ENCODE data around the gene GABRA4. TPM values are rescaled to one million over a fixed set of nuclear protein-coding genes. Genes with fewer than 3 reads are reported as not detected.

The GABRA4 gene
- total and polyA plus RNA-seq, 2 donors (not counting 1 experiment from before 2014, with no cell fraction given), result not detected

DNA sequence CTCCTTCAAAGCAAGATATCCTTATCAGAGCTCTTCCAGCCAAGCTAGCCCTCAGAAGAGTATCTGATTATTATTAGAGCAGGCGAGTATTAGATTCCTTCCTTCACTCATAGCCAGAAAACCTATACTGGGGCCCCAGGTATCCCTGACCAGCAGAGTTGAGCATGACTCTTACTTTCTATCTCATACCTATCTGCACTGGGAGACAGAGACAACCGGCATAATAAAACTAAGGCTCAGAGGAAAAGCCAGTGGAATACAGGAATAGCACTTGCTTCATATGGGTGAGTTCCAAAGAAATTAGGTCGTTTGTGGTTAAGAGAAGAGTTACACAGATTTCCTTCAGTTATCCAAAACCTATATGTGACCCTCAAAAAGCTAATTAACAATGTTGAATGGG lies 42.6 kb downstream of the GABRA4 start:
- H3K27ac ChIP-seq (ENCODE audit: insufficient read depth, low read length), result no peak overlapping the region
- peak in 1 of 2 donors; percentile 21 for DNase-seq (ENCODE audit: low read depth in 2 of 2)
- no peaks in the 10 kb centered on the region for H4K20me1 ChIP-seq (ENCODE audit: control insufficient read depth, extremely low read depth, insufficient read depth, low read length)
- no peaks in the 10 kb centered on the region for H3K36me3 ChIP-seq (ENCODE audit: control insufficient read depth, insufficient read depth, low read length)
- H3K27me3 ChIP-seq (ENCODE audit: control insufficient read depth, insufficient read depth, low read length), result no peaks in the 10 kb centered on the region
- H3K9ac ChIP-seq (ENCODE audit: insufficient read depth, low read length), result no peak overlapping the region
- H3K4me3 ChIP-seq (replicated peaks in 1 of 4; ENCODE audit: control extremely low read depth in 1 of 4, insufficient read depth in 1 of 4, low read depth in 3 of 4, low read length in 4 of 4), result no peak overlapping the region
- no peak overlapping the region for H3K4me2 ChIP-seq (ENCODE audit: extremely low read depth, insufficient read depth, low read length)
- H2AFZ ChIP-seq (ENCODE audit: low read length), result no peak overlapping the region
- TF ChIP-seq EZH2 (IDR thresholded peaks at IDR 0.05; ENCODE audit: low read length, missing control alignments), result no peak
- TF ChIP-seq, protein P1, sequence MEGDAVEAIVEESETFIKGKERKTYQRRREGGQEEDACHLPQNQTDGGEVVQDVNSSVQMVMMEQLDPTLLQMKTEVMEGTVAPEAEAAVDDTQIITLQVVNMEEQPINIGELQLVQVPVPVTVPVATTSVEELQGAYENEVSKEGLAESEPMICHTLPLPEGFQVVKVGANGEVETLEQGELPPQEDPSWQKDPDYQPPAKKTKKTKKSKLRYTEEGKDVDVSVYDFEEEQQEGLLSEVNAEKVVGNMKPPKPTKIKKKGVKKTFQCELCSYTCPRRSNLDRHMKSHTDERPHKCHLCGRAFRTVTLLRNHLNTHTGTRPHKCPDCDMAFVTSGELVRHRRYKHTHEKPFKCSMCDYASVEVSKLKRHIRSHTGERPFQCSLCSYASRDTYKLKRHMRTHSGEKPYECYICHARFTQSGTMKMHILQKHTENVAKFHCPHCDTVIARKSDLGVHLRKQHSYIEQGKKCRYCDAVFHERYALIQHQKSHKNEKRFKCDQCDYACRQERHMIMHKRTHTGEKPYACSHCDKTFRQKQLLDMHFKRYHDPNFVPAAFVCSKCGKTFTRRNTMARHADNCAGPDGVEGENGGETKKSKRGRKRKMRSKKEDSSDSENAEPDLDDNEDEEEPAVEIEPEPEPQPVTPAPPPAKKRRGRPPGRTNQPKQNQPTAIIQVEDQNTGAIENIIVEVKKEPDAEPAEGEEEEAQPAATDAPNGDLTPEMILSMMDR (conservative IDR thresholded peaks at IDR 0.05 in 1 of 2, IDR thresholded peaks at IDR 0.05 in 1 of 2; ENCODE audit: low read depth in 1 of 2, low read length in 2 of 2), result no peak
- no peaks in the 10 kb centered on the region for H3K9me3 ChIP-seq (ENCODE audit: control insufficient read depth, insufficient read depth, low read depth, low read length)
- no peaks in the 10 kb centered on the region for H3K4me1 ChIP-seq (ENCODE audit: control insufficient read depth, extremely low read depth, insufficient read depth, low read length)
- H3K79me2 ChIP-seq (ENCODE audit: control insufficient read depth, insufficient read depth, low read length), result no peaks in the 10 kb centered on the region

DNA sequence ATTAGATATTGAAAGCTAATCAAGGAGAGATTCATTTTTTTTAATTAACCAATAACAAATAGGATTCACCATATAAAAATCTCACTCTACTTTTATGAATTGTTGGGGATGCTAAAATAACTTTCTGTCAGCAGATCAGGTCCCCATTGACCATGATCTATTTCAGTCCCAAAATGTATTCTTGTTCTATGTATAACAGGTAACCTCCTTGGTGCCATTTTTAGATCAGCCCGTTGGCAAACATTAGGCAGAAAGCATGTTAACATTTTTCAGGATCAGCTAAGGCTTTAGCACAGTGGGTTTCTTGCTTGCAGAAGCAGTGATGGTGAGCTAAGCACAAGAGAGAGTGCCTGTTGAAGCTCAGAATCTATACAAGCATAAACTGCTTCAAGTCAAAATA lies 43.6 kb downstream of the GABRA4 start:
- no peak overlapping the region for H3K4me3 ChIP-seq (replicated peaks in 1 of 4; ENCODE audit: control extremely low read depth in 1 of 4, insufficient read depth in 1 of 4, low read depth in 3 of 4, low read length in 4 of 4)
- H3K4me2 ChIP-seq (ENCODE audit: extremely low read depth, insufficient read depth, low read length), result no peak overlapping the region
- DNase-seq (ENCODE audit: low read depth in 2 of 2), result no peak
- no peaks in the 10 kb centered on the region for H3K36me3 ChIP-seq (ENCODE audit: control insufficient read depth, insufficient read depth, low read length)
- H3K27ac ChIP-seq (ENCODE audit: insufficient read depth, low read length), result no peak overlapping the region
- H2AFZ ChIP-seq (ENCODE audit: low read length), result no peak overlapping the region
- no peaks in the 10 kb centered on the region for H3K4me1 ChIP-seq (ENCODE audit: control insufficient read depth, extremely low read depth, insufficient read depth, low read length)
- no peak for TF ChIP-seq EZH2 (IDR thresholded peaks at IDR 0.05; ENCODE audit: low read length, missing control alignments)
- TF ChIP-seq, protein P1 (conservative IDR thresholded peaks at IDR 0.05 in 1 of 2, IDR thresholded peaks at IDR 0.05 in 1 of 2; ENCODE audit: low read depth in 1 of 2, low read length in 2 of 2), result no peak
- H3K9ac ChIP-seq (ENCODE audit: insufficient read depth, low read length), result no peak overlapping the region
- no peaks in the 10 kb centered on the region for H3K27me3 ChIP-seq (ENCODE audit: control insufficient read depth, insufficient read depth, low read length)
- no peaks in the 10 kb centered on the region for H3K79me2 ChIP-seq (ENCODE audit: control insufficient read depth, insufficient read depth, low read length)
- no peaks in the 10 kb centered on the region for H3K9me3 ChIP-seq (ENCODE audit: control insufficient read depth, insufficient read depth, low read depth, low read length)
- H4K20me1 ChIP-seq (ENCODE audit: control insufficient read depth, extremely low read depth, insufficient read depth, low read length), result no peaks in the 10 kb centered on the region

DNA sequence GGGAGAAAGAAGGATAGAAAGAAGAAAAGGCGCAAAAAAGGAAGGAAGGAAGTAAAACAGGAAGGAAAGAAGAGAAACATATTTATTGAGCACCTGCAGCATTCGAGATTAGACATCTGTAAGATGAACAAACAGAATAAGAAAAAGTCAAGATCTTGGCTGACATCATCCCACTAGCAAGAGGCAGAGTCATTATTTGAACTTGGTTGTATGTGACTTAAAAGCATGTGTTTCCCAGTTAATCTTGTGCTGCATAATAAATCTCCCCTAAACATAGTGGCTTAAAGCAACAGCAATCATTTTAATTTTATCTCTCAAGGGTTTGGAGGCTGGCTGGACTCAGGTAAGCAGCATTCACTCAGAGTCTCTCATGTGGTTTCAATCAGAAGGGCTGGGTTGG lies 45.8 kb downstream of the GABRA4 start:
- no peak for TF ChIP-seq EZH2 (IDR thresholded peaks at IDR 0.05; ENCODE audit: low read length, missing control alignments)
- TF ChIP-seq, protein P1 (conservative IDR thresholded peaks at IDR 0.05 in 1 of 2, IDR thresholded peaks at IDR 0.05 in 1 of 2; ENCODE audit: low read depth in 1 of 2, low read length in 2 of 2), result no peak
- Histone ChIP-seq H3K9me3 (ENCODE audit: control insufficient read depth, insufficient read depth, low read depth, low read length) (no peaks in the 10 kb centered on the region), H2AFZ (ENCODE audit: low read length) (no peak overlapping the region), H4K20me1 (ENCODE audit: control insufficient read depth, extremely low read depth, insufficient read depth, low read length) (no peaks in the 10 kb centered on the region), H3K36me3 (ENCODE audit: control insufficient read depth, insufficient read depth, low read length) (no peaks in the 10 kb centered on the region), H3K27me3 (ENCODE audit: control insufficient read depth, insufficient read depth, low read length) (no peaks in the 10 kb centered on the region), H3K4me1 (ENCODE audit: control insufficient read depth, extremely low read depth, insufficient read depth, low read length) (no peaks in the 10 kb centered on the region), H3K27ac (ENCODE audit: insufficient read depth, low read length) (no peak overlapping the region), H3K4me2 (ENCODE audit: extremely low read depth, insufficient read depth, low read length) (no peak overlapping the region), H3K9ac (ENCODE audit: insufficient read depth, low read length) (no peak overlapping the region), H3K4me3 (replicated peaks in 1 of 4; ENCODE audit: control extremely low read depth in 1 of 4, insufficient read depth in 1 of 4, low read depth in 3 of 4, low read length in 4 of 4) (no peak overlapping the region), H3K79me2 (ENCODE audit: control insufficient read depth, insufficient read depth, low read length) (no peaks in the 10 kb centered on the region)
- no peak for DNase-seq (ENCODE audit: low read depth in 2 of 2)

Data from fibroblast of lung (primary cell).